Effector CD8-positive, alpha-beta T cell (primary cell): ENCODE measurements around the gene KCNH1.

ENCODE experiments used
- DNase-seq: peaks from one replicate; lab custom pipeline; 2025; lab: John Stamatoyannopoulos, UW

The KCNH1 gene

DNA sequence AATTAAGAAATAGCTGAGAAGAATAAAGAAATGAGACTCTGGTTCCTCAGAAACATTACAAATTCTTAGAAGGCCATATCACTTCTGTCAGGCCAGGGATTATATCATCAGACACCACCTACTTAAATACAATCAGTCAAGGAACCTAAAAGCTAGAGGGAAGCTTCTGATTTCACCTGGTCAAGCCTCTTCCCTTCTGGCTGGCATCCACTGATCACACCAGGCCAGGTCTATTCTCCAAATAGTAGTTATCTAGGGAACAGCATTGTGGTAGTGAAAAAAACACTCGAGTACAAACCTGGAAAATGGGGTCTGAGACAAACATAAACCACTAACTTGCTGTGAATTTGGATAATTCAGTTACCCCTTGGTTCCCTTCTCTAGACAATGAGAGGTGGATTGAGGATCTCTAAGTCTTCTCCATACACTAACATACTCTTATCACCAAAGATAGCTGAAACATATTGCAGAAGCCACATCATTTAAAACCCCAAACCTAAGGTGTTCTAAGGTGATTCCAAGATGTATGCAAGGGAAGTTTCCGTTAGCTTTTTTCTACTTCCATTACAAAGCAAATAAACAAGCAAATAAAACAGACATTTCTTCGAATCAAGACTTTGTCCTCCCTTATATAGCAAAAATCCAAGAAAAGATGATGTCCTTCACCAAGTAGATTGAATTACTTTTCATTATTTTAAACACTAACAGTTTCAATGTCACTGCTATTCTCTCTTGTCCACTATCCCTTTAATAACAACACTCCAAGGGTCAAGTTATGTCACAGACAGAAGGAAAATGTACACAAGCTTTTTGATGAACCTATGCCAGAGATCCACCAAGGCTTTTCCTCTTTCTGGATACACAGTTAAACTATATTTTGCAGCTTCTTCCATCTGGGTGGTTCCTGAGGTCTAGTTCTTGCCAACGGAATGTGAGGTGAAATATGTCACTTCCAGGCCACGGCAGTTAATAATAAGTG lies 212.9 kb downstream of the KCNH1 start:
- DNase-seq: no peak

- DNase-seq: no peak
Observed at GRCh38 chr1:210920258-210920657, 213.7 kb downstream of the KCNH1 start.

- no peak for DNase-seq
Observed at GRCh38 chr1:210918893-210919292, 215.1 kb downstream of the KCNH1 start.

GRCh38 chr1:210917560-210918169 lies 216.3 kb downstream of the KCNH1 start:
- no peak for DNase-seq

DNA sequence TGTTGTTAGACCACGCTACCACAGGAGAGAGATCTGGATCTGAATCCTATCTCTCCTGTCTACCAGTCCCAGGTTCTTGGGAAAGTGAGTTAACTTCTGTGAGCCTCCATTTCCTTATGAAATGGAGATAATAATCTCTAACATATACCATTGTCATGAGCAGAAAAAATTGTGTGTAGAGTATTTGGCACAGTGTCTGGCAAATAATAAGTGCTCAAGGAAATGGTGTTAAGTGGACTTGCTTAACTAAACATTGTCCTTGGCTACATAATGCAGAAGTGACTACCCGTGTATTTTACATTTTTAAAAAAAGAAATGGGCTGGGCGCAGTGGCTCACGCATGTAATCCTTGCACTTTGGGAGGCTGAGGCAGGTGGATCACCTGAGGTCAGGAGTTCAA lies 217.4 kb downstream of the KCNH1 start:
- no peak for DNase-seq

GRCh38 chr1:210915890-210916507 lies 217.9 kb downstream of the KCNH1 start:
- no peak for DNase-seq

DNA sequence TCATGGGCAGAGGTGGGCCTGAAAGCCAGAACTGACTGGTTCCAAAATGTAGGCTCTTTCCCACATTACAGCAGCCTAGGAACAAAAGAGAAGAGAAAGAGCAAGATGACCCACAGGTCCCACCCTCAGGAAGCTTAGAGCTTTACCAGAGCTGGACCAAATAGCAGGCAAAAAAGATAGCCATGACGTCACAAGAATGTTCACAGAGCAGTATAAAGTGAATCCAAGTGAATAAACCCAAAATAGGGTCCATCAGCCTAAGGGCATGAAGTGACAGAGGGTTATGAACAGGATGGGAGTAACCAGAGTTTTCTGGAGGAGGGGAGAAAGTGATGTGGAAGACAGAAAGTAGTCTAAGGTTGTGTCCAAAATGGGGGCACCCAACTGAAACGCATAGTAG lies 221.2 kb downstream of the KCNH1 start:
- DNase-seq: no peak

DNA sequence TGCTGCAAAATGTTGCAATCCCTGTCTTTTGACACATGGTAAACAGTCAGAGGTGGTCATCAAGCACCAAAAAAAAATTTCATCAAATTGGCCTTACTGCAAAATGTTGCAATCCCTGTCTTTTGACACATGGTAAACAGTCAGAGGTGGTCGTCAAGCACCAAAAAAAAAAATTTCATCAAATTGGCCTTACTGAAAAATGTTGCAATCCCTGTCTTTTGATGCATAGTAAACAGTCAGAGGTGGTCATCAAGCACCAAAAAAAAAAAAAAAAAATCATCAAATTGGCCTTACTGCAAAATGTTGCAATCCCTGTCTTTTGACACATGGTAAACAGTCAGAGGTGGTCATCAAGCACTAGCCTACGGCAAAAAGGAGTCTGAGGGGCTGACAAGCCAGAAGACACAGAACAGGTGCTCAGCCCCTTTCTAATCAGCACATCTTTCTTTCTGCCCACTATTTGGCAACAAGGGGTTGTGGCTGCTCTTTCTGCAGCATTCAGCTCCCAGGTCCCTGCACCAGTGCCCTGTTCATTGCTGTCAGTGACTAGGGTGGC lies 223.8 kb downstream of the KCNH1 start:
- DNase-seq: no peak

- no peak for DNase-seq
Observed at GRCh38 chr1:210908791-210909190, 225.2 kb downstream of the KCNH1 start.

GRCh38 chr1:210908257-210908656 lies 225.7 kb downstream of the KCNH1 start:
- no peak for DNase-seq

- no peak for DNase-seq
Observed at GRCh38 chr1:210907251-210907805, 226.6 kb downstream of the KCNH1 start.

GRCh38 chr1:210905944-210906453 lies 227.9 kb downstream of the KCNH1 start:
- DNase-seq: no peak

DNA sequence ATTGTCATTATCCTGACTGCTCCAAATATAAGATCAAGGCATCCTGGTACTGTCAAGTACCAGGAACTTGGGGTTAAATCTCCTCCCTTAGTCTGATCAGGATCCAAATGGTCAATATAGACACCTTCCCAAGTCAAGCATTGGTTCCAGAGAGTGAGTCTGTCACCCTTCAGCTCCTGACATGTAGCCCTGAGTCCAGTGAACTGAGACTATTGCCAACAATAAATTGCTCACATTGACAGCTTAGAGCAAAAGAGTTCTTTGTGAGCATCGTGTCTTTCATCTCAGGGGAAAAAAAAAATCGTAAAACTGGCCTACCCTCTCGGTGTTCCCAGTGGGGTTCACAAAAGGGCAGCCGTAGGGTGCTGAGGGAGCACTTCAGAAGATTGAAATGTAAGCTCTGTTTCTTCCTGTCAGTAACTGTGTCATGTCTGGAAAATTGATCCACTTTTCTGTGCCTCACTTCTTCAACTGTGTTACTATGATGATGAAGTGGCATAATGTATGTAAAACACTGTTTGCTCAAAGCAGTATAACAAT lies 228.5 kb downstream of the KCNH1 start:
- DNase-seq: no peak

DNA sequence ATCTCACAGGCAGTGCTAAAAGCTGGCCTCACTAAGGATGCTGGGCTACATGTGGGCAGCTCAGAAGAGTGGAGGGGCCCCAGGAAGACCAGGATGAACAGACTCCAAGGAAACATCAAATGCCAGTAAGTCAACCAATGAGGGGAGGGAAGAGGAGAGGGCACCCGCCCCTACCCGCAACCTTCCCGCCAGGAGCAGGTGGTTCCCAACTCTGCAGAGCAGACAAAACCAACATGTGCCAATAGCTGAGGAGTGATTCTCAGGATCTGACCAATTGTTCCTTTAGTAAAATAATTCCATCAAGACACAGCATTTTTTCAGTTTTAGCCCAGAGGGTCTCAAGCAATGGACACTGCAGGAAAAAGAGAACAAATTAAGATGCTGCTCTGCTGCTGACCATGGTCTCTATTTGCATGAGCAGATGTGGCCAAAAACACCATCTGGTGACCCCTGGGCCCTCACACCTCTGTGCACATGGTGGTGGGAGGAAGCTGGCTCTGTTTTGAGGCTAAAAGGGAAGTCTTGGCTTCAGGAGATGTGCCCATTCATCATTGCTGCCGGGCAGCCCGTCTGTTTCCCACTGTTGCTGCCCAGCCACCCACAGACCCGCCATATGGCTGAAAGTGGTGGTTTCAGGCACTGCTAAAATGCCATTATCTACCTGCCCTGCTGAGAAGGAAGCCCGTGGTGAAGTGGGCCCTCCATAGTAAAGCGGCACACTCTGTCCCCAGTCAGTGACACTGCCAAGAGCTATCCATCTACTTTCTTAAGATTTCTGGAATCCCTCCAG lies 231.8 kb downstream of the KCNH1 start:
- no peak for DNase-seq

GRCh38 chr1:210900820-210901219 lies 233.1 kb downstream of the KCNH1 start:
- DNase-seq: no peak

DNA sequence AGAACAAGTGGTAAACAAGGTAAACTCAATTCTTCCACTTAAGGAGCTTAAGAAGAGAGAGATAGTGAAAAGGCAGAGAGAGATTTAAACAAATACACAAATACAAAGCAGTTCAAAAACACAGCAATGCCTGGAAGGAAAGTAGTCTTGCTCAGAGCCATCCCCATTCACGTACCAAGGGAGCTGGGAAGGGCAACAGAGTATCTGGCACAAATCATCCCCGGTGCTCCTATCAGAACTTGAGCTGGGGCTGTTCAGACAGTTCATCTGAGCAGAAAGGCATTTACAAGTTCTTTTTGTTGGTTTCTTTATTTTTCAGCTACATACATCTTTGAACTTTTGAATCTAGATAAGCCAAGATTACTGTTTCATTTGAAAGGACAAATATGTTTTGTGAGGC lies 233.9 kb downstream of the KCNH1 start:
- no peak for DNase-seq

- DNase-seq: no peak
Observed at GRCh38 chr1:210899676-210900075, 234.3 kb downstream of the KCNH1 start.

GRCh38 chr1:210898473-210898872 lies 235.5 kb downstream of the KCNH1 start:
- DNase-seq: no peak

- no peak for DNase-seq
Observed at GRCh38 chr1:210883821-210884220, 250.1 kb downstream of the KCNH1 start.

GRCh38 chr1:210882414-210883221 lies 251.3 kb downstream of the KCNH1 start:
- no peak for DNase-seq
